Measurements from ENCODE around the gene GAB1.

GAB1 gene

DNA sequence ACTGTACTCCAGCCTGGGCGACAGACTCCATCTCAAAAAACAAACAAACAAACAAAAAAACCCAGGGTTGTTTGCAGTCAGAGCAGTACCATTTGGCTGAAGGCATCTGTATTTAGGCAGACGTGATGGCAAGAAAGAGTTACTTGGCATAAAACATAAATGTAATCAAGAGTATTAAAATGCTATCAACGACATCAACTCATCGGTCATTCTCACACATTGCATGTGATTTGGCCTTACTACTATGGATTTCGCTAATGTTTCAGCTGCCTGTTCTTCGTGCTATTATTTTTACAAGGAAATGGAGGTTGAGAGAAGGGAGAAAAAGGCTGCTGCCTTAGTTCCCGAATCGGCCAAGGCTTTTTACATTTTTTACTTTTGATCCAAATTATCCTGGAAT, 161.3 kb downstream of the GAB1 start:
- no peak for DNase-seq

DNA sequence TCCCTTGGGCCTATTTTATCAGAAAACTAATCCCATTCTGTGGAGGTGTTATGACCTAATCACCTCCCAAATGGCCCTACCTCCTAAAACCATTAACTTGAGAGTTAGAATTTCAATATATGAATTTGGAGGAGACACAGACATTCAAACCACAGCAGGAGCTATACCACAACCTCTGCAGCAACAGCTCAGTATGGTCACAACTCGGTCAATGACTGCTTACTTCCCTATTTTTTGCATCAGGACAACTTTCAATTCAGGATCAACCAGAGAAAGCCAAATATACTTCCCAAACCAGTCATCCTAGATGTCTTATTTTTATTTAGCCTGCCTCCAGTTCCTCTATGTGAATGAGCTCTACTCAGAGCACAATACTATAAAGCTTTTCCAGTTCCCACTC, 165.6 kb downstream of the GAB1 start:
- no peak for DNase-seq

DNA sequence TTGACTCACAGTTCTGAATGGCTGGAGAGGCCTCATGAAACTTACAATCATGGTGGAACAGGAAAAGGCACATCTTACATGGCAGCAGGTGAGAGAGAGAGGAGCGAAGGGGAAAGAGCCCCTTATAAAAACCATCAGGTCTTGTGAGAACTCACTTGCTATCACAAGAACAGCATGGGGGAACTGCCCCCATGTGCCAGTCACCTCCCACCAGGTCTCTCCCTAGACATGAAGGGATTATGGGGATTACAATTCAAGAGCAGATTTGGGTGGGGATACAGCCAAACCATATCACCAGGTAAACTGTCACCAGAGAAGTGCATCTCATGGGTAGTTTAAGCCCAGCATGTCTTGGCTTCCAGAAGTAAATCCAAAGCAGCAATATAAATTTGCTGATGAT, 169.4 kb downstream of the GAB1 start:
- no peak for DNase-seq

DNA sequence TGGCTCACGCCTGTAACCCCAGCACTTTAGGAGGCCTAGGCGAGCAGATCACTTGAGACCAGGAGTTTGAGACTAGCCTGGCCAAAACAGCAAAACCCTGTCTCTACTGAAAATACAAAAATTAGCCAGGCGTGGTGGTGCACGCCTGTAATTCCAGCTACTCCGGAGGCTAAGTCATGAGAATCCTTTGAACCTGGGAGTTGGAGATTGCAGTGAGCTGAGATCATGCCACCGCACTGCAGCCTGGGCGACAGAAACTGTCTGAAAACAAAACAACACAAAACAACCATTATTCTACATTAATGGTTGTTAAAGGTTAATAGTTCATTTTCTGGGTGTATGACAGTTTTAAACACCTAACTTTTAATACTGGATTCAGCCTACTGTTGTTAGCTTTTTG, 175.2 kb downstream of the GAB1 start:
- DNase-seq = no peak

DNA sequence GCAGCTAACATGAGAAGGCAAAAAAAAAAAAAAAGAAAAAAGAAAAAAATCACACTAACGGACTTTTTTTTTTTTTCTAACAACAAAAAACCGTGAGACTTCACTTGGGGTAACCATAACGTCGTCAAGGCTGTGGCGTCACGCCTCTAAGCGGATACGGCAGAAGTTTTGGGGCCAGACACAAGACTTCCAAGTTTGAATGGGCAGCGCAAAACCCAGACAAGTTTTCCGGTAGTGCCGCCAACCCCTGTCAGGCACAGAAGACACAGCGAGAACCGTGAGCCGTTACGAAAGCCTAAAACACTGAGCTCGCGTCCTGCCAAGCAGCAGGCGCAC, 176.3 kb downstream of the GAB1 start:
- no peak for DNase-seq

DNA sequence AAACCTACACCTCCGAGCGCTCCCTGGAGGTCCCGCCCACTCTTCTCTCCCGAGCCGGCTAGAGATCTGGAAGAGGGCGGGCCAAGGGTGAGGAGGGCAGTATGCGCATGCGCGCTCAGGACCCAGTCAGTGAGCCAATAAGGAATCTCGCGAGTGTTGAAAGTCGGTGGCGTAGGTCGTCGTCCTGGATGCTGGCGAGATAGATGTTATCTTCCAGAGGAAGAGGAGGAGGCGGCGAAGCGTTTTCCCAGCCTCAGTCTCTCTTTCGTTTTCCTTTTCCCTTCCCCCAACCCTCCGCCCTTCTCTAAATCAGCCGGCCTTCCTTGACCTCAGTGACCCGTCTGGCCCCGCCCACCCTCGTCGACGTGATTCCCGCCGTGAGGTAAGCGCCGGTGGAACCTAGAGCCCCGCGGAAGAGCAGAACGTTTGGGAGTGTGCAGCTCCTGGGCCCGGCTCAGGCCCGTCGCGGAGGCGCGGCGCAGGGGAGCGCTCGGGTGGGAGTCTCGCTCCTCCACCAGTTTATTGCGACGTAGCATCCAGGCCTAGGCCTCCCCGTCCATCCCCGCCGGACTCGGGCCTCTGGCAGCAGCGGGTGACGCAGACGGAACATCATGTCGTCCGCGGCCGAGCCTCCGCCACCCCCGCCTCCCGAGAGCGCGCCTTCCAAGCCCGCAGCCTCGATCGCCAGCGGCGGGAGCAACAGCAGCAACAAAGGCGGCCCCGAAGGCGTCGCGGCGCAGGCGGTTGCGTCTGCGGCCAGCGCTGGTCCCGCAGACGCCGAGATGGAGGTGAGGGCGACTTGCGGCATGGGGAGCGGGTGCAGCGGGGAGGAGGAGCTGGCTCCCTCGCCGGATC, 176.9 kb downstream of the GAB1 start, which contains the start of gene SMARCA5:
Gene SMARCA5 (plus strand): TSS at position 389 of the 855 bp plus-strand sequence. CDS start 223 bp downstream, at position 612.
- peak; percentile 98 for DNase-seq

DNA sequence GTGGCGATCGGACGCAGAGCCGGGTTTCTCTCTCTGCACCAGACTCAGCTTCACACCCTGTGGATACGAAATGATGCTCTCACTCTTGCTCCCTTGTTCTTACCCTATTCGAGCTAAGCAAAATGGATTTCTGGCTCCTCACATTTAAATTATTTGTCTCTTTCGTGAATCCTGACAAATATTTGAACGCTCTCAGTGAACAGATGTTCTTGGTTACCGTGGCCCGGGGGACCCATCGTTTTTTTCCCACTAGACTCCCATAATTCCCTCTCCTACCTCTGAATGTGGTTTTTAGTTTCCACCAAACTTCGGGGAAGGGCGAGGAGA, 177.5 kb downstream of the GAB1 start:
- no peak for DNase-seq

DNA sequence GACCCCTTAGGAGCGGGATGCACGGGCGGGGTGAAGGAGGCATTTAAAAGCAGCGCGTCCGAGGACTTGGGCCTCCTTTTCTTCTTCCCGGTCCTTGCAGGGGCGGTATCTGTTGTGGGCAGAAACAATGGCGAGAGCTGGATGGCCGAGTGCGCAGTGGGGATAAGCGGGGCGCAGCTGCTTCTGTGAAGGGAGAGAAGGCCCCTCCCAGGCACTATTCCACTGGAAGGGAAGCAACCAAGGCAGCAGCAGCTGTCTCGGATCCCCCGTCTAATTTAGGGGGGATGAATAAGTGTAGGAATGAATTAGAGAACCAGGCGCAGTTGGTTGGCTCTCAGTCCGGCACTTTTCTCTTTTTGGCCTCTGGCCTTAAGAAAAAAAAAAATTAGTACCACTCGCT, 177.8 kb downstream of the GAB1 start:
- DNase-seq = peak; percentile 36

DNA sequence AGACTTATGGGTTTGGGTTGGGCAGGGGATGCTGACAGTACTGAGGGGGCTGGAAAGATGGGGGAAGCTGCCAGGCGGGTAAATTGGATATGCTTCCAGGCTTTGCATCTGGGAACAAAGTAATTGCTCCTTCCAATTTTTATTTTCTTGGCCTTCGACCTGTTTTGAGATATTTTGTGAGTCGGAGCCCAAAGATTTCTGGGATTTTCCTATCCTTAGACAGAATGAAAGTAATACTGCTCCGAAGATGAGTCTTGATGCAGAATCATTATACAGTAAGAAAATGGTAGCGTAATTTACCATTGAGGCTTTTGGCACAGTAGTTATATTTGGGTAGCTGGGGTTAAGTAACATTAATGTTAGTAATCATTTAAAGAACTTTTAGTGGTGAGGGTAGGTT, 178.2 kb downstream of the GAB1 start:
- DNase-seq = no peak

DNA sequence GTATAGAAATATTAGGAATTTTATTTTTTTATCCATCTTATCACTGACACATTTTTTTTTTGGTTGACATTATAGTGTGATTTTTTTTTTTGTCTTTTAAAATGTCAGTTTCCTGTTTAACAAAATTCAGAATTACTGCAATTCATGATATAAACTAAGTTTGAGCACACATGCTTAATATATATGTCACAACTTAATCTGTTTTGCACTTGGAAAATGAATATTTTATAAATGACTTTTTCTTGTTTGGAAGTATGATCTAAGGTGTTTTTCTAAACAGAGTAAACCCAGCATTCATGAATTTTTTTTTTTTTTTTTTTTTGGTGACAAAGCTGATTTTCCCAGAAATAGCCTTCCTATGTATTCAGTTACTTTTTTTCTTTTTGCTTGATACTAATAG, 179.2 kb downstream of the GAB1 start:
- no peak for DNase-seq

DNA sequence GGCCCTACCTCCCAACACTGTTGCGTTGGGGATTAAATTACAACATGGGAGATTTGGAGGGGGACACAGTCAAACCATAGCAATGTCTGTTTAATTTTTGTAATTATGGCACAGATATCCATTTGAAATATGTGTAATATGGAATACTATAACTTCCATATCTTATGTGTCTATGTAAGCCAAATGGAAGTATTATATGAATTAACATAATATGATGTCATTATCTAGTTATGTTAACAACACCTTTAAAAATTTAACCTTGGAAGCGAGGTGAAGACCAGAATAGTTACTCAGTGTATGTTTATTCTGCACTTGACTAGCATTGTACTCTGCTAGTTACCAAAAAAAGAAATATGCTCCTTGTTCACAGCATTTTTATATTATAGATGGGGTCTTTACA, 181.1 kb downstream of the GAB1 start:
- DNase-seq = no peak

Data from fibroblast of skin of scalp (primary cell).